Measurements from ENCODE around the gene KRTAP4-12. TPM values are rescaled to one million over a fixed set of nuclear protein-coding genes. Genes with fewer than 3 reads are reported as not detected.
A peak's percentile ranks its signal among the peaks of the same experiment; 100 is the strongest.

KRTAP4-12 gene
- total RNA-seq, 1 experiment from 2014 or later, result not detected

DNA sequence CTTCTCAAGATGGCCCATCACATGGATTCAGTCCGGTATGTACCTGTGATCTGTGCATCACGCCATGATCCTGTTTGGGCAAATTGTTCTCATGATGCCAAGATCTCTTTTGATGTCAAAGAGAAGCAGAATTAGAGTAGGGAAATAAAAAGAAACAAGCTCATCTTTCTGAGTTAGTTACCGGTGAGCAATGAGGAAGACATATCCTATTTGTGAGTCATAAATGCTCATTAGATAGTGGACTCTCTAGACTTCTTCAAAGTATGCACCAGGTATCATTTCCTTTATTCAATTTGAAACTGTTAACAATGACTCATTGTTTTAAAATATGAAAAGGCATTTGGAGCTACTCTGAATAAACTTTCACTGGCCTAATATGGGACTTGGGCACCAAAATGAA is 8.0 kb upstream of the KRTAP4-12 start:
- Histone ChIP-seq H3K36me3 (ENCODE audit: control insufficient read depth in 1 of 2, insufficient read depth in 2 of 2, low read length in 2 of 2) (peaks cover 0 to 17% of the 10 kb centered on the region in 2 experiments; a peak in 2 of 4 replicates), H3K9me3 (ENCODE audit: control insufficient read depth in 1 of 2, insufficient read depth in 1 of 2, low read depth in 1 of 2, low read length in 2 of 2) (peaks cover 0 to 4% of the 10 kb centered on the region in 2 experiments; a peak in 1 of 4 replicates), H3K9ac (ENCODE audit: low read length) (peak overlapping the region; percentile 41), H3K4me1 (ENCODE audit: control insufficient read depth in 1 of 2, insufficient read depth in 2 of 2, low read length in 2 of 2) (peaks cover 3 to 31% of the 10 kb centered on the region in 2 experiments; a peak in 2 of 4 replicates), H4K20me1 (ENCODE audit: insufficient read depth) (no peaks in the 10 kb centered on the region), H2AFZ (ENCODE audit: low read depth, low read length, poor library complexity, severe bottlenecking) (no peak overlapping the region), H3K27me3 (ENCODE audit: insufficient read depth, low read length) (no peaks in the 10 kb centered on the region), H3K79me2 (ENCODE audit: insufficient read depth, low read length) (no peaks in the 10 kb centered on the region), H3K4me3 (replicated peaks in 1 of 2; ENCODE audit: low read depth in 1 of 2, low read length in 2 of 2) (no peak overlapping the region), H3K4me2 (ENCODE audit: low read length) (peak overlapping the region; percentile 39), H3K9me2 (ENCODE audit: insufficient read depth) (no peaks in the 10 kb centered on the region), H3K27ac (ENCODE audit: low read depth, low read length) (peak overlapping the region; percentile 73; the same call in 1 of the 2 replicates)
- ChIA-PET CTCF (interaction anchor here (1.5 kb wide), 1 partner anchor 222 kb away, joined by 3 read pairs; no protein-coding TSS in a partner anchor), POLR2A (no interaction called here), RAD21 (ENCODE audit: low non-redundant PET in 1 of 2, low total read pairs in 2 of 2, uncharacterized antibody in 2 of 2, unreplicated experiment in 2 of 2) (no interaction called here)
- peak; percentile 77 for DNase-seq (ENCODE audit: low read depth, low spot score)
- TF ChIP-seq SIN3A (IDR thresholded peaks at IDR 0.05; ENCODE audit: low read depth), result peak; percentile 74; the same call in 1 of the 2 replicates
- peak; percentile 49; the same call in 1 of the 2 replicates for TF ChIP-seq POLR2AphosphoS5 (IDR thresholded peaks at IDR 0.05; ENCODE audit: low read depth, low read length)
- TF ChIP-seq YY1 (IDR thresholded peaks at IDR 0.05; ENCODE audit: extremely low read depth, insufficient replicate concordance, low read depth, low read length), result no peak
- TF ChIP-seq, protein P1, sequence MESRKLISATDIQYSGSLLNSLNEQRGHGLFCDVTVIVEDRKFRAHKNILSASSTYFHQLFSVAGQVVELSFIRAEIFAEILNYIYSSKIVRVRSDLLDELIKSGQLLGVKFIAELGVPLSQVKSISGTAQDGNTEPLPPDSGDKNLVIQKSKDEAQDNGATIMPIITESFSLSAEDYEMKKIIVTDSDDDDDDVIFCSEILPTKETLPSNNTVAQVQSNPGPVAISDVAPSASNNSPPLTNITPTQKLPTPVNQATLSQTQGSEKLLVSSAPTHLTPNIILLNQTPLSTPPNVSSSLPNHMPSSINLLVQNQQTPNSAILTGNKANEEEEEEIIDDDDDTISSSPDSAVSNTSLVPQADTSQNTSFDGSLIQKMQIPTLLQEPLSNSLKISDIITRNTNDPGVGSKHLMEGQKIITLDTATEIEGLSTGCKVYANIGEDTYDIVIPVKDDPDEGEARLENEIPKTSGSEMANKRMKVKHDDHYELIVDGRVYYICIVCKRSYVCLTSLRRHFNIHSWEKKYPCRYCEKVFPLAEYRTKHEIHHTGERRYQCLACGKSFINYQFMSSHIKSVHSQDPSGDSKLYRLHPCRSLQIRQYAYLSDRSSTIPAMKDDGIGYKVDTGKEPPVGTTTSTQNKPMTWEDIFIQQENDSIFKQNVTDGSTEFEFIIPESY (IDR thresholded peaks at IDR 0.05; ENCODE audit: extremely low read depth, insufficient replicate concordance, low read length), result peak; percentile 48
- peak; percentile 29; the same call in 1 of the 2 replicates for TF ChIP-seq RAD21 (IDR thresholded peaks at IDR 0.05; ENCODE audit: low read depth)
- TF ChIP-seq ELF1 (IDR thresholded peaks at IDR 0.05; ENCODE audit: borderline replicate concordance, low read depth), result peak; percentile 54
- TF ChIP-seq TCF7L2 (IDR thresholded peaks at IDR 0.05; ENCODE audit: borderline replicate concordance, extremely low read depth, insufficient read depth, insufficient read length), result peak; percentile 87
- peak; percentile 95 for TF ChIP-seq SP1 (IDR thresholded peaks at IDR 0.05; ENCODE audit: low read depth)
- TF ChIP-seq, protein P2, sequence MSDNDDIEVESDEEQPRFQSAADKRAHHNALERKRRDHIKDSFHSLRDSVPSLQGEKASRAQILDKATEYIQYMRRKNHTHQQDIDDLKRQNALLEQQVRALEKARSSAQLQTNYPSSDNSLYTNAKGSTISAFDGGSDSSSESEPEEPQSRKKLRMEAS (IDR thresholded peaks at IDR 0.05), result peak; percentile 50; the same call in 1 of the 2 replicates
- TF ChIP-seq SRF (IDR thresholded peaks at IDR 0.05; ENCODE audit: low read depth), result peak; percentile 76; the same call in 1 of the 2 replicates
- peak; percentile 96 for TF ChIP-seq FOSL1 (IDR thresholded peaks at IDR 0.05; ENCODE audit: low read depth)
- TF ChIP-seq ZFX (IDR thresholded peaks at IDR 0.05), result no peak
- TF ChIP-seq, protein P3, sequence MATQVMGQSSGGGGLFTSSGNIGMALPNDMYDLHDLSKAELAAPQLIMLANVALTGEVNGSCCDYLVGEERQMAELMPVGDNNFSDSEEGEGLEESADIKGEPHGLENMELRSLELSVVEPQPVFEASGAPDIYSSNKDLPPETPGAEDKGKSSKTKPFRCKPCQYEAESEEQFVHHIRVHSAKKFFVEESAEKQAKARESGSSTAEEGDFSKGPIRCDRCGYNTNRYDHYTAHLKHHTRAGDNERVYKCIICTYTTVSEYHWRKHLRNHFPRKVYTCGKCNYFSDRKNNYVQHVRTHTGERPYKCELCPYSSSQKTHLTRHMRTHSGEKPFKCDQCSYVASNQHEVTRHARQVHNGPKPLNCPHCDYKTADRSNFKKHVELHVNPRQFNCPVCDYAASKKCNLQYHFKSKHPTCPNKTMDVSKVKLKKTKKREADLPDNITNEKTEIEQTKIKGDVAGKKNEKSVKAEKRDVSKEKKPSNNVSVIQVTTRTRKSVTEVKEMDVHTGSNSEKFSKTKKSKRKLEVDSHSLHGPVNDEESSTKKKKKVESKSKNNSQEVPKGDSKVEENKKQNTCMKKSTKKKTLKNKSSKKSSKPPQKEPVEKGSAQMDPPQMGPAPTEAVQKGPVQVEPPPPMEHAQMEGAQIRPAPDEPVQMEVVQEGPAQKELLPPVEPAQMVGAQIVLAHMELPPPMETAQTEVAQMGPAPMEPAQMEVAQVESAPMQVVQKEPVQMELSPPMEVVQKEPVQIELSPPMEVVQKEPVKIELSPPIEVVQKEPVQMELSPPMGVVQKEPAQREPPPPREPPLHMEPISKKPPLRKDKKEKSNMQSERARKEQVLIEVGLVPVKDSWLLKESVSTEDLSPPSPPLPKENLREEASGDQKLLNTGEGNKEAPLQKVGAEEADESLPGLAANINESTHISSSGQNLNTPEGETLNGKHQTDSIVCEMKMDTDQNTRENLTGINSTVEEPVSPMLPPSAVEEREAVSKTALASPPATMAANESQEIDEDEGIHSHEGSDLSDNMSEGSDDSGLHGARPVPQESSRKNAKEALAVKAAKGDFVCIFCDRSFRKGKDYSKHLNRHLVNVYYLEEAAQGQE (IDR thresholded peaks at IDR 0.05; ENCODE audit: low read depth), result no peak
- TF ChIP-seq CEBPB (IDR thresholded peaks at IDR 0.05; ENCODE audit: low read depth), result peak; percentile 79; the same call in 1 of the 2 replicates
- TF ChIP-seq EZH2 (IDR thresholded peaks at IDR 0.05), result no peak
- TF ChIP-seq JUND (IDR thresholded peaks at IDR 0.05), result peak; percentile 97
- TF ChIP-seq CBX3 (IDR thresholded peaks at IDR 0.05; ENCODE audit: low read depth), result peak; percentile 92; the same call in 1 of the 2 replicates
- ATAC-seq, result peak; percentile 91
- intact Hi-C loops (cut with micrococcal nuclease), result no loop called here
- BruUV-seq (replicated peaks), result no TSS peak
